ENCODE data around the gene HEXD. TPM values are rescaled to one million over a fixed set of nuclear protein-coding genes. Genes with fewer than 3 reads are reported as not detected.
"Not testable (repeated sequence)": the region's sequence is repeated elsewhere in the genome, so short reads cannot be mapped to it uniquely, and the experiment has no call there.

HEXD gene
- polyA plus RNA-seq, 3 donors: 62.8 to 66.8 (median 66.4) TPM

DNA sequence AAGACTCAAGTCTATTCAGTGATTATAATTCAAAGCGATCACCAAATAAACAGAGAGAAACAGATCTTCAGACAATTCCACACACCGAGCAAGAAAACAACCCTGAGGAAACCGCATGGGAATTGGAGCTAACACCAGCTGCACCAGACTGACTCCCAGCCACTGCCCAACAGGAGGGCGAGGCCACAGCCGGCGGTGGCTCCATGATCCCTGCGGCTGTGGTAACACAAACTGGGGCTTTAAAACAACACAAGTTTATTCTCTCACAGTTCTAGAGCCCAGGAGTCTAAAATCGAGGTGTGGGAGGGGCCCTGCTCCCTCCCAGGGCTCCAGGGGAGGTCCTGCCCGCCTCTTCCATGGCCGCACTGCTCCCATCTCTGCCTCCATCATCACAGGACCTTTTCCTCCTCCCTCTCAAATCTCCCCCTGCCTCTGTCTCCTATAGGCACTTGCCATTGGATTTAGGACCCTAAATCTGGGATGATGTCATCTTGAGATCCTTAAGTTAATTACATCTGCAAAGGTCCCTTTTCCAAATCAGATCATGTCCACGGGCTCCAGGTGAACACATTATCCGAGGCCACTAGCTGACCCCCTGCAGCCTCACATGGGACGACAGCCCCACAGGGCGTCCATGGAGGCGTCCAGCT is 9.7 kb upstream of the HEXD start:
- 90 to 93% (median 92%) methylated on average over 15 of the region's 15 CpGs for WGBS, 3 donors
- H3K27ac ChIP-seq (ENCODE audit: low read depth, low read length): no peak overlapping the region

DNA sequence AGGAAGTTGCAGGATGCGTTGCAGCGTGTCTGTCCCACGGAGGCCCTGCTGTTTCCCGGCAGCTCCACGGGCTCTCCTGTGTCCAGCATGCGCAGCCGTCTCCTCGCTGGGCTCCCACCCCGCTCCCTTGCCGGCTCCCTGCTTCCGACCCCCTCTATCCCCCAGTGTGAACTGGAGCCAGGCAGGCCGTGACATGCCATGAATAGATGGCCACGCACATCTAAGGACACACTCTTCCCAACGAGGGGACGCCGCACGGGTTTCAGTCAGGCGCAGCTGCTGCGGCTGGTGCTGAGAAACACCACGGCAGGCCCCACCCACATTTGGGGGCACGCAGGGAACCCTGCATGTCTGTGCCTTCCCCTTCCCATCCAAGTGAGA is 9.2 kb upstream of the HEXD start:
- WGBS, 3 donors: 94 to 98% (median 95%) methylated on average over 21 of the region's 21 CpGs
- H3K27ac ChIP-seq (ENCODE audit: low read depth, low read length): no peak overlapping the region

DNA sequence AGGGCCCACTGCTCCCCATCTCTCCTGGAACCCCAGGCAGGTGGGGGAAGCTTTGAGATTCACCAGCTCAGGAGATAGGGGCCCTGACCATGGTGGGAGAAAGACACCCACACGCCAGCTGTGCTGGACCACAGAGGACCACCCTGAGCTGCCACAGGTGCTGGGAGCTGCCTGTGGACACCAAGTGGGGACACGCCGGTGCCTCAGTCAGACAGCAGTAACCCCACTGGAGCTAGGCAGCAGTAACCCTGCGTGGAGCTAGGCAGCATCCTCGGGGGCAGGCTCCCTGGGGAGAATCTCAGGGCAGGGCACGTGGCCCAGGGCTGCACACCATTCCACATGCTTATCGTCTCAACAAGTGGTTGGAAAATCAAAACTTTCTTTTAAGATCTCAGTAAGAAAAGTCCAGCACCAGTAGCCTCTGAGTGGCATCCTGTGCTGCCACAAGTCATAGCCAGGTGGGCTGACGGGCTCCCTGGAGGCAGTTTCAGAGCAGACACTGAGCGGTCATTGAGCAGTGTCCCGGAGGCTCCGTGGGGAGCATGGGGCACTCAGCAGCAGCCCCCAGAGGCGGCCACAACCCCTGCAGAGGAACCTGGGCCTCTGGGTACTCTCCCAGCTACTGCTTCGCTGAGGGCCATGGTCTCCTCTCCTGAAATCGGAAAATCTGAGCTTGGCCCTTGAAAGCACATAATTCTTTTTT is 8.0 kb upstream of the HEXD start:
- 86 to 91% (median 91%) methylated on average over 14 of the region's 14 CpGs for WGBS, 3 donors
- H3K27ac ChIP-seq (ENCODE audit: low read depth, low read length): no peak overlapping the region

DNA sequence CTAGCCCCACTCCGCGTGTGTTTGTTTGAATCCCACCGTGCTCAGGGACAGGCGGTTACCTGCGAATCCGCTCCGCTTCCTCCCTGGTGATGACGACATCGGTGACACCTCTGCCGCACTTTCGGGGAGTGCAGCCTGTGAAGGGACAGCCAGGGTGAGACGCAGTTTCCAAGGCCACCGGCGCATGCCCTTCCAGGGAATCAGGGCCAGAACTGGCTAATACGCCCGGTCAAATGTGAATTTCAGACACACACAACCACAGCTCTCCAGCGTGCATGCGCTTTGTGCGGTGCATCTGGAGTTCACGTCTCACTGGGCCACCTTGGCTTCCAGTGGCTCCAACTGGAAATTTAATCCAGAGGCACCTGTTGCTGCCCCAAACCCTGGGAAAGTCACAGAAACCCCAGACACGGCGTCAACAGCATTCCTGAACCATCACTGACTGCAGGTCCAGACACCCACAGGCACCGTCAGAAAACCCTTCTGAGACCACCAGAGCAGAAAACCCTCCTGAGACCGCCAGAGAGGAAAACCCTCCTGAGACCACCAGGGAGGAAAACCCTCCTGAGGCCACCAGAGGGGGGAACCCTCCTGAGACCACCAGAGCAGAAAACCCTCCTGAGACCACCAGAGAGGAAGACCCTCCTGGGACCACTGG is 6.6 kb upstream of the HEXD start:
- H3K27ac ChIP-seq (ENCODE audit: low read depth, low read length): no peak overlapping the region
- 94 to 95% (median 95%) methylated on average over 24 of the region's 24 CpGs for WGBS, 3 donors

DNA sequence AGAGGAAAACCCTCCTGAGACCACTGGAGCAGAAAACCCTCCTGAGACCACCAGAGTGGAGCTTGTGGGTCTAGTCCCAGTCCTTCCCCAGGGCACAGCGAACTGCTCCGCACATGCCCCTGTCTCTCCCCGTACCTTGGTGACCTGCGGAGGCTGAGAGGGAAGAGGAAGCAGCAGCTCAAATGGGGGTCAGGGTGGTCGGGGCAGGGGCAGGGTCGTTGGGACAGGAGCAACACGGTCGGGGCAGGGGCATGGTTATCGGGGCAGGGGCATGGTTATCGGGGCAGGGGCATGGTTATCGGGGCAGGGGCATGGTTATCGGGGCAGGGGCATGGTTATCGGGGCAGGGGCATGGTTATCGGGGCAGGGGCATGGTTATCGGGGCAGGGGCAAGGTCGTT is 6.1 kb upstream of the HEXD start:
- not testable (repeated sequence) for H3K27ac ChIP-seq (ENCODE audit: low read depth, low read length)
- WGBS, 3 donors: 73 to 95% (median 93%) methylated on average over 10 to 16 of the region's 16 CpGs

DNA sequence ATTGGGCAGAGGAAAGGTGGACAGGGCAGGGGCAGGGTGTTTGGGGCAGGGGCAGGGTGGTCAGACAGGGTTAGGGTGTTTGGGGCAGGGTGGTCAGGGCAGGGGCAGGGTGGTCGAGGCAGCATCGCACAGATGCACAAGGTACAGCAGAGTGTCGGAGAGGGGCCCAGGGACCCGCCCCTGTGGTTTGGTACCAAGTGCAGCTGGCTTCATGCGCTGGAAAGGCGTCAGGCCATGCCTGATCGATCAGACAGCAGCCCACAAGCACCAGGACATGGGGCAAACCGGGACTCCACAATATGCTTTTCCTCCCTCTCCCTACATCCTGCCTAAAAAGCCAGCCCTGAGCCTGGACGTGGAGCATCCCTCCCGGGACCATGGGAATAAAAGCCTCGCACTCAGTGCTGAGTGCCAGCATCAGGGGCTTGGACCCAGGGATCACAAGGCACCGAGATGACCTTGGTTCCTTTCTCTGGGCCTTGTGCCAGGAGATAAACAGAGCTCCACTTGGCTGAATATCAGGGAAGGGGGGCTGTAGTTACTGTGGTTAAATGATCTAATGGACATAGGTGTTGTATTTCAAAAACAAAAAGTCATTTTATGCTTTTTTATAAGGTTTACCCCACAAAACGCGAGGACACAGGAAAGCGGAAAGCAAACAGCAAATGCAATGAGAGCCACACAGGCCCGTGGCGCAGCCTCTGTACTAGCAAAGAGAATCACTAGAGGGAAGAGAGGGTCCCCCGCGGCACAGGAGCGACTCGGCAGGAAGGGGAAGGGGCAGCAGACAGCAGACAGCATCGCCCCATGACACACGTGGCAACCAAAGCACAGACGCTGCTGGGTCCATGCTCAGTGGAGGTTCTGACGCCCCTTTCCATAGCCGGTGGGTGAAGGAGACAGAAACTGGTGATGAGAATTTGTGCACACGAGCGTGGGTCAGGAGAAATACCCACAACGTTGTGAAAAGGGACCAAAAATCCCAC is 5.3 kb upstream of the HEXD start:
- H3K27ac ChIP-seq (ENCODE audit: low read depth, low read length): no peak overlapping the region
- WGBS, 3 donors: 56 to 92% (median 87%) methylated on average over 27 to 29 of the region's 29 CpGs

DNA sequence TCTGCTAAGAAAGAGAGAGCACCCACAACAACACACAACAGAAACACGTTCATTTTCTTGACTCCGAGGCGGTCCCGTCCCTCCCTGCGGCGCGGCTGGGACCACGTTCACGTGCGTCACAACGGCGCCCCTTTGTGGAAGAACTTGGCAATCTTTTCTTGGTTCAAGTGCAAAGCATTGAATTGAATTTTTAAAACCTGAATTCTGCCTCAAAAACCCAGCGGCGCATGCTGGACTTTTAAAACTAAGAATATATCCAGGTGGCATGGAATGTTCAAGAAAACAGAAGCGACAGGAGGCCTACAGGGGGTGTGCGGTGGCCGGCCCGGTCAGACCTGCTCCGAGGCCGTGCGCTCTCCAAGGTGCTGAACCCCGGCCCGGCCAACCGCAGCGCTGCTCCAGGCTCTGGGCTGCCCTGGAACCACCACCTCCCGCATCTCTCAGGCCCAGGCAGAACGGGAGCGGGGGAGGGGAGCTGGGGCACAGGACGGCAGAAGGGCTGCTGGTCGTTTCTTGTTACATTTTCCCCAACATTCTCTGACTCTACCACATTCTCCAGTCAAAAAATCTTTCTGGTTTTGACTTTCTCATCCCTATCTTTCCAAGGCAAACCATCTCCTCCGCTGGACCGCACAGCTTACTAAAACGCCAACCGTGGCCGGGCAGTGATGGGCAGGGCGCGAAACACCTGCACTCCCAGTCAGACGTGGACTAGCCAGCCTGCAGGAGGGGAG is 3.4 kb upstream of the HEXD start:
- WGBS, 3 donors: 23 to 26% (median 26%) methylated on average over 38 of the region's 38 CpGs
- no peak overlapping the region for H3K27ac ChIP-seq (ENCODE audit: low read depth, low read length)

DNA sequence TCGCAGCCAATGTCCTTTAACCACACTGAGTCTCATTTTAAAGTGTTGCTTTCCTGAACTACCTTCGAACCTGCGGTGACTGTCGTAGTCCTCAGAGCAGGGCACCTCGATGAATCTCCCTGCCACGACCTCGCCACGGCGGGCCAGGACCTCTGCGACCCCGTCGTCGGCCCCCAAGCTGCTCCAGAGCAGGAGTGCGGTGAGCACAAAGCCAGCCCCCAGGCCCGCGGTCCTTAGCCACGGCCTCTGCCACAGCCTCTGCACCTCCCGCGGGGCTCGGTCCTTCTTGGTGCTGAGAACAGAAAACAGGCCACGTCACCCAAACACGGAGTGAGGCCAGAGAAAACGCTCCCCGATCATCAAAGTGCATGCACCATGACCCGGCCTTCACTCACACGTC is 2.8 kb upstream of the HEXD start:
- WGBS, 3 donors: 90 to 93% (median 92%) methylated on average over 26 of the region's 26 CpGs
- H3K27ac ChIP-seq (ENCODE audit: low read depth, low read length): no peak overlapping the region

DNA sequence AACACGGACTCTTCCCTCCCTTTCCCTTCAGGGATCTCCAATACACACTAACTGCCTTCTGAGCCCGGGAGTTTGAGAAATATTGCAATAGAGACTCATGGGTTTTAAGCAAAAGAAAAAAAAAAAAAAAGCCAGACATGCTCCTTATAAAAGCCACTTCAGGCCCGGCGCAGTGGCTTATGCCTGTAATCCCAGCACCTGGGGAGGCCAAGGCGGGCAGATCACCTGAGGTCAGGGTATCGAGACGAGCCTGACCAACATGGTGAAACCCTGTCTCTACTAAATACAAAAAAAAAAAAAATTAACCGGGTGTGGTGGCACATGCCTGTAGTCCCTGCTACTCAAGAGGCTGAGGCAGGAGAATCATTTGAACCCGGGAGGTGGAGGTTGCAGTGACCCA is 2.4 kb upstream of the HEXD start:
- 84 to 97% (median 93%) methylated on average over 9 of the region's 9 CpGs for WGBS, 3 donors
- H3K27ac ChIP-seq (ENCODE audit: low read depth, low read length): no peak overlapping the region

DNA sequence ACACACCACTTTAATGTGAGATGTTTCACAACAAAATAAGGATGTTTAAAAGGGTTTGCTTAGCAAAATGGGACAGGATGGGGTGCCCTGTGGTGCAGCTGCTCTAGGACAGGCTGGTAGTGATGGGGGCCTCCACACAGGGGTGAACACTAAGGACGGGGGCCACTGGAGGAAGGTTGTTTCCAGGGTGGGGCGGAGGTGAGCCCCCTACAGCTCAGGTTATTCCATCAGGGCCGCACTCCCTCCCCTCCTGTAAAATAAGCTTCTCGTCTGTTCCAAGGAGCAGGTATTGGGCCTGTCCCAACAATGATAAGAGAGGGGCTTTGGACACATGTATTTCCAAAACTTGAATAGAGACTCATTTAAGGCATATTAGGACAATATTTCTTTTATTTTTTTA is 1.9 kb upstream of the HEXD start:
- 93 to 94% (median 94%) methylated on average over 4 of the region's 4 CpGs for WGBS, 3 donors
- H3K27ac ChIP-seq (ENCODE audit: low read depth, low read length): no peak overlapping the region

DNA sequence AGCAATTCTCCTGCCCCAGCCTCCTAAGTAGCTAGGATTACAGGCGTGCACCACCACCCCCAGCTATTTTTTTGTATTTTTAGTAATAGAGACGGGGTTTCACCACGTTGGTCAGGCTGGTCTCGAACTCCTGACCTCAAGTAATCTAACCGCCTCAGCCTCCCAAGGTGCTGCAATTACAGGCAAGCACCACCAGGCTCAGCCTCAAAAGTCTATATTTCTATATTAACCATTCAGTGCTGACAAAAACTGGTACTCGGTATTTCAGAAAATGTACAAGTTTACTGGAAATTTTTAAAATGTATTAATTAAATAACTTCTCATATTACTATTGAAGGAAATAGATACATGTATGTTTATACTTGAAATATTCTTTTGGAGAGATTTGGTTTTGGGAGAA is 1.4 kb upstream of the HEXD start:
- 88 to 95% (median 88%) methylated on average over 6 of the region's 6 CpGs for WGBS, 3 donors
- H3K27ac ChIP-seq (ENCODE audit: low read depth, low read length): no peak overlapping the region

DNA sequence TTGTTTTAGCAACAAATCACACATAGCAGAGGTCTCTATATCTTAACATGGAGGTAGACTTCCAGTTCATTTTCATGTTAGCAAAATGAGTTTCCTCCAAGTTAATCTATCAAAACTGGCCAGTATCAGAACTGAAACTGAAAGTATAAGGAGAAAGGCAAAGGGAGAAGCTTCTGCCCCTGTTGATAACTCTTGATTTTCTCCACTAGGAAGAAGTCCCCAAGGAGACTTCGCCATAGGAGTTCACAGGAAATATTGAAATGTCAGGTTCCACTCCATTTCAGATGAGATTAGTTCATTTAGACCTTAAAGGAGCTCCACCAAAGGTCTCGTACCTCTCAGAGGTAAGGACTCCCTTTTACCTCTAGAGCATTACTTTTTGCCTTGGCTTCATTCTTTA is 1.4 kb downstream of the HEXD start:
- 57 to 83% (median 61%) methylated on average over 2 of the region's 2 CpGs for WGBS, 3 donors
- no peak overlapping the region for H3K27ac ChIP-seq (ENCODE audit: low read depth, low read length)

DNA sequence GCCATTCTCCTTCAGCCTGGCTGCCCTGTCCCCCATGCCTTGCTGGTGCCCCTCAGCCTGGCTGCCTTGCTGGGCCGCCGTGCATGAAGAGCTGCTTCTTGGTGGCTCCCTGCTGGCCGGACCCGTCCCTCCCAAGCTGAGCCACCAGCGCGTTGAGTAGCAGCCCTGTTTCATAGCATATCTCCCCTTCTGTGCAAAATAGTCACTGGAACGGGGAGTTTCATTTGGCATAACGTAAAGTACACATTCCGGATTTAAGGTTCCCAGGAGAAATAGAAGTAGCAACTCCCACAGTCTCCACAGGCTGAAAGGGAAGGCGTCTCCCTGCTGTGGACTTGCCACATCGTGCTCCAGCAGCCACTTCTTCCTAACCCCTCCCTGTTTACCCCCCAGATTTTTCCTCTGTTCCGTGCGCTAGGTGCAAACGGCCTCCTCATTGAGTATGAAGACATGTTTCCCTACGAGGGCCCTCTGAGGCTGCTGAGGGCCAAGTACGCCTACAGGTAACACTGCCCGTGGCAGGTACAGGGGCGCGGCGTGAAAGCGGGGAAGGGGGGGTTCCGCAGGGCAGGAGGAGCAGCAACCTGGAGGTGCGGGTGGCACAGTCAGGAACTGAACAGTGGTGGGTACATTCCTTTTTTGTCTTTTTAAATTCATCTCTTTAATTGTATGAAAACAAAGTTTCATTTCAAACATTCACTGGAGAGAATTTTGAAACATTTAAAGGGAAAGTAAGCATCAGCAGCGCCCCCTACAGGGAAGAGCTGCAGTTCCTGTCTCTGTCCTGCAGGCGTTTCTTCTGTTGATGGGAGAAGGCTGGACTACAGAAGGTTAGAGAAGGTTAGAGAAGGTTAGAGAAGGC is 6.1 kb downstream of the HEXD start:
- H3K27ac ChIP-seq (ENCODE audit: low read depth, low read length): no peak overlapping the region
- 65 to 83% (median 70%) methylated on average over 25 of the region's 25 CpGs for WGBS, 3 donors

DNA sequence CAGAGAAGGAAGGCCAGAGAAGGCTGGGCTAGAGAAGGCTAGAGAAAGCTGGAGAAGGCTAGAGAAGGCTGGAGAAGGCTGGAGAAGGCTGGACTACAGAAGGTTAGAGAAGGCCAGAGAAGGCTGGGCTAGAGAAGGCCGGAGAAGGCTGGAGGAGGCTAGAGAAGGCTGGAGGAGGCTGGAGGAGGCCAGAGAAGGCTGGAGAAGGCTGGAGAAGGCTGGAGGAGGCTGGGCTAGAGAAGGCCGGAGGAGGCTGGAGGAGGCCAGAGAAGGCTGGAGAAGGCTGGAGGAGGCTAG is 6.7 kb downstream of the HEXD start:
- H3K27ac ChIP-seq (ENCODE audit: low read depth, low read length): no peak overlapping the region
- WGBS, 3 donors: 89 to 96% (median 93%) methylated on average over 2 of the region's 2 CpGs

DNA sequence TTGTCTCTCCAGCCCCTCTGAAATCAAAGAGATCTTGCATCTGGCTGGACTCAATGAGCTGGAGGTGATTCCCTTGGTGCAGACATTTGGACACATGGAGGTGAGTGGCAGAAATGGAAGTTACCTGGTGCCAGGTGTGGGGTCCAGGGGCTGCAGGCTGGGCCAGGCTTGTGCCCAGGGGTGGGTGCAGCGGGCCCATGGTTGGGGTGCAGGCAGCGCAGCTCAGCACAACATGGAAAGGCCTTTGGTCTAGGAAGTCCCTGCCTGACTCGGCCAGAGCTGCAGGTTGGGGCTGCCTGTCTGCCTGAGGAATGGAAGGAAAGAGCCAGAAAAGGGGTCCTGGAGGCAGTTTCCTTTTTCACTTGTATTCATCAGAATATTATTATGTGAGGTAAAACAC is 10.4 kb downstream of the HEXD start:
- no peak overlapping the region for H3K27ac ChIP-seq (ENCODE audit: low read depth, low read length)
- WGBS, 3 donors: 97 to 100% (median 98%) methylated on average over 3 of the region's 3 CpGs

DNA sequence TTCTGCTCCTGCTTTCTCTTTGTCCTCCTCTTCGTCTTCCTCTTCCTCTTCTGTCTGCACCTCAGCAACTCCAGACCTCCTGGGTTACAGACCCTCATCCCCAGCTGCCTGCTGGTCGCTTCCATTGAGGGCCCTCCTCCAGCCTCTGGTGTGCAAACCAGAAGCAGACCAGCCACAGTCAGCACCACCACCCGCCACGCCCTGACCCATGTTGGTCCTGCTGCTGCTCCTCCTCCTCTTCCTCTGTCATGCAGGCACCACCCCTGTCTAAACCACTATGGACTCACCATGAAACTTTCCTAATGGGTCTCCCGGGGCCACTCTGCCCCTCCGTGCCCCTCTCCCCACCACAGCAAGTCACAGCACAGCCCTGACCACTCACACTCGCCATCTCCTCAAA is 11.7 kb downstream of the HEXD start:
- 84 to 93% (median 88%) methylated on average over 7 of the region's 7 CpGs for WGBS, 3 donors
- no peak overlapping the region for H3K27ac ChIP-seq (ENCODE audit: low read depth, low read length)

DNA sequence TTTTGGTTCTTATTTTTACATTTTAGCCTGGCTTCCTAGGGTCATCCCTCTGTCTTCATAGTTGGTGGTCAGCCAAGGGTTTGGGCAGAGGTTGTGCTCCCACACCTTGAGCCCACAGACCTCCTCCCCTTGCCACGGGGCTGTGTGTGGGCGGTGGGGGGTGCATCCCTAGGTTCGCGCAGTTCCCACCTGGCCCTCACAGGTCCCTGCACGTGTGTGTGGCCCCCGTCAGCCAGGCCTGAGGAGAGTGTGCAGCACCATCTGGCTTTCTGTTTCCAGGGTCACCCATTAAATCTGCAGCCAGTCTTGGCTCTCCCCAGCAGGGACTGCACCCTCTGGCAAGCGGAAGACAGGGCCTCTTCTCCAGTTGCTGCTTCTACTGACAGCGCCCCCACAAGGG is 13.9 kb downstream of the HEXD start:
- 78 to 79% (median 79%) methylated on average over 8 of the region's 8 CpGs for WGBS, 3 donors
- no peak overlapping the region for H3K27ac ChIP-seq (ENCODE audit: low read depth, low read length)
